CD4-positive, alpha-beta T cell treated with Interleukin-1 beta for 1 hour (primary cell): Measurements from ENCODE around the gene ITGA2B.
A peak's percentile ranks its signal among the peaks of the same experiment; 100 is the strongest.
"Not testable (repeated sequence)": the region's sequence is repeated elsewhere in the genome, so short reads cannot be mapped to it uniquely, and the experiment has no call there.

Experiments used
- DNase-seq, 2 donors: peaks; one replicate each; pipeline ENCODE4 v3.0.0-alpha.2; 2020 to 2022

ITGA2B gene

GRCh38 chr17:44329516-44329915 lies 59.9 kb downstream of the ITGA2B start:
- DNase-seq: not testable (repeated sequence)

GRCh38 chr17:44327715-44328449 lies 61.6 kb downstream of the ITGA2B start:
- DNase-seq: no peak

GRCh38 chr17:44326861-44327444 lies 62.5 kb downstream of the ITGA2B start:
- peak; percentile 96 for DNase-seq

GRCh38 chr17:44324571-44325275 lies 64.7 kb downstream of the ITGA2B start, which contains the start of gene SLC25A39:
SLC25A39 (minus strand) TSS chr17:44324823; CDS start chr17:44323562, 1,261 bp downstream.
- peak; percentile 95 to 96 for DNase-seq

GRCh38 chr17:44324092-44324570 lies 65.3 kb downstream of the ITGA2B start:
- no peak for DNase-seq

- no peak for DNase-seq
Observed at GRCh38 chr17:44323359-44324091, 65.9 kb downstream of the ITGA2B start.

GRCh38 chr17:44322236-44322895 lies 67.1 kb downstream of the ITGA2B start:
- no peak for DNase-seq
